Uterus (tissue), 4 donors: ENCODE measurements around the gene MEGF8. TPM values are rescaled to one million over a fixed set of nuclear protein-coding genes. Genes with fewer than 3 reads are reported as not detected.

ENCODE experiments used
- DNase-seq, 2 donors: peaks; one replicate each; pipeline ENCODE4 v3.0.0-alpha.2; 2019 to 2020
- H3K27ac ChIP-seq, 2 donors: fragments of 200-600 bp; sonication (generic); 1 replicate in 1 of 2; 2 replicates in 1 of 2; pipeline ENCODE4 v1.5.1; 2016 to 2018
- H3K27me3 ChIP-seq, 2 donors: fragments of 200-600 bp; sonication (generic); one replicate each; pipeline ENCODE4 v1.5.1; 2018 to 2019; ENCODE audit warnings: control low read depth in 1 of 2
- H3K36me3 ChIP-seq, 2 donors: fragments of 200-600 bp; sonication (generic); one replicate each; pipeline ENCODE4 v1.5.1; 2019; ENCODE audit warnings: control low read depth in 1 of 2
- H3K4me1 ChIP-seq, 2 donors: fragments of 200-600 bp; sonication (generic); one replicate each; pipeline ENCODE4 v1.5.1; 2018 to 2019; ENCODE audit warnings: control low read depth in 1 of 2
- H3K4me3 ChIP-seq, 2 donors: fragments of 200-600 bp; sonication (generic); 1 replicate in 1 of 2; 2 replicates in 1 of 2; pipeline ENCODE4 v1.5.1; 2018 to 2019; ENCODE audit warnings: mild to moderate bottlenecking in 1 of 2
- H3K9me3 ChIP-seq, 2 donors: fragments of 200-600 bp; sonication (generic); one replicate each; pipeline ENCODE4 v1.5.1; 2019; ENCODE audit warnings: control low read depth in 1 of 2
- POLR2A ChIP-seq, 2 donors: fragments of 450-650 bp; IDR thresholded peaks; one replicate each; pipeline ENCODE4 v1.6.1; 2016; ENCODE audit warnings: antibody characterized with exemption in 2 of 2, mild to moderate bottlenecking in 1 of 2, moderate library complexity in 1 of 2
- intact Hi-C: fragments of 100-400 bp; cut with DNase I; formaldehyde crosslinking; loops from one replicate; pipeline ENCODE4 v1.15.1; 2023; ENCODE audit warnings: low total_unique reads
- total RNA-seq, 4 donors: library from RNA; depleted of rRNA in 3 of 4; stranded (reverse); fragments of >200 nt in 3 of 4; gene quantifications; one replicate each; pipeline versions ENCODE4 v1.1.0 to v1.2.4, GENCODE V29; 2014 to 2023
- TF ChIP-seq, protein P1 (sequence below), 4 experiments: fragments of 200-600 bp in 2 of 4; fragments of 450-650 bp in 2 of 4; sonication (generic) in 2 of 4; IDR thresholded peaks; one replicate each; pipeline ENCODE4 v1.5.1; 2016 to 2019; ENCODE audit warnings: antibody characterized with exemption in 4 of 4, mild to moderate bottlenecking in 2 of 4, moderate library complexity in 1 of 4
- donor health status: DM: yes; HTN: yes; CAD: no.

Gene MEGF8
- total RNA-seq, 4 donors from 2014 or later = 3.6 to 30.0 (median 19.1) TPM

DNA sequence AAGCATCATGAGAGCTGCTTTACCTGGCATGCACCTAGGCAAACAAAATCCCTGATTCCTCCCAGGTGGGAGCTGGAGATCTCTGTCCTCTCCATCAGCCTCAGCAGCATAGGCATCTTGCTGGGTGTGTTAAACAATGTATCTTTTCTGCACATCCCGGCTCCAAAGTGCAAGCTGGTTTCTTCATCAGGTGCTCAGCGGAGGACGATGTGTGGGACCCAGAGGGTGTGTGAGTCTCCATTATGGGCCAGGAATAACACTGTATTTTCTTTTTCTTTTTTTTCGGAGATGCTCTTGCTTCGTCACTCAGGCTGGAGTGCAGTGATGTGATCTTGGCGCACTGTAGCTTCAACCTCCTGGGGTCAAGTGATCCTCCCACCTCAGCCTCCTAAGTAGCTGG is 54.7 kb downstream of the MEGF8 start:
- DNase-seq = no peak
- Histone ChIP-seq H3K4me1 (no peaks in the 10 kb centered on the region), H3K9me3 (no peaks in the 10 kb centered on the region), H3K27me3 (no peaks in the 10 kb centered on the region), H3K36me3 (no peaks in the 10 kb centered on the region), H3K27ac (no peak overlapping the region), H3K4me3 (no peak overlapping the region)
- intact Hi-C loops = no loop called here
- TF ChIP-seq, protein P1, sequence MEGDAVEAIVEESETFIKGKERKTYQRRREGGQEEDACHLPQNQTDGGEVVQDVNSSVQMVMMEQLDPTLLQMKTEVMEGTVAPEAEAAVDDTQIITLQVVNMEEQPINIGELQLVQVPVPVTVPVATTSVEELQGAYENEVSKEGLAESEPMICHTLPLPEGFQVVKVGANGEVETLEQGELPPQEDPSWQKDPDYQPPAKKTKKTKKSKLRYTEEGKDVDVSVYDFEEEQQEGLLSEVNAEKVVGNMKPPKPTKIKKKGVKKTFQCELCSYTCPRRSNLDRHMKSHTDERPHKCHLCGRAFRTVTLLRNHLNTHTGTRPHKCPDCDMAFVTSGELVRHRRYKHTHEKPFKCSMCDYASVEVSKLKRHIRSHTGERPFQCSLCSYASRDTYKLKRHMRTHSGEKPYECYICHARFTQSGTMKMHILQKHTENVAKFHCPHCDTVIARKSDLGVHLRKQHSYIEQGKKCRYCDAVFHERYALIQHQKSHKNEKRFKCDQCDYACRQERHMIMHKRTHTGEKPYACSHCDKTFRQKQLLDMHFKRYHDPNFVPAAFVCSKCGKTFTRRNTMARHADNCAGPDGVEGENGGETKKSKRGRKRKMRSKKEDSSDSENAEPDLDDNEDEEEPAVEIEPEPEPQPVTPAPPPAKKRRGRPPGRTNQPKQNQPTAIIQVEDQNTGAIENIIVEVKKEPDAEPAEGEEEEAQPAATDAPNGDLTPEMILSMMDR (IDR thresholded peaks at IDR 0.05) = no peak
- TF ChIP-seq POLR2A (IDR thresholded peaks at IDR 0.05) = no peak

DNA sequence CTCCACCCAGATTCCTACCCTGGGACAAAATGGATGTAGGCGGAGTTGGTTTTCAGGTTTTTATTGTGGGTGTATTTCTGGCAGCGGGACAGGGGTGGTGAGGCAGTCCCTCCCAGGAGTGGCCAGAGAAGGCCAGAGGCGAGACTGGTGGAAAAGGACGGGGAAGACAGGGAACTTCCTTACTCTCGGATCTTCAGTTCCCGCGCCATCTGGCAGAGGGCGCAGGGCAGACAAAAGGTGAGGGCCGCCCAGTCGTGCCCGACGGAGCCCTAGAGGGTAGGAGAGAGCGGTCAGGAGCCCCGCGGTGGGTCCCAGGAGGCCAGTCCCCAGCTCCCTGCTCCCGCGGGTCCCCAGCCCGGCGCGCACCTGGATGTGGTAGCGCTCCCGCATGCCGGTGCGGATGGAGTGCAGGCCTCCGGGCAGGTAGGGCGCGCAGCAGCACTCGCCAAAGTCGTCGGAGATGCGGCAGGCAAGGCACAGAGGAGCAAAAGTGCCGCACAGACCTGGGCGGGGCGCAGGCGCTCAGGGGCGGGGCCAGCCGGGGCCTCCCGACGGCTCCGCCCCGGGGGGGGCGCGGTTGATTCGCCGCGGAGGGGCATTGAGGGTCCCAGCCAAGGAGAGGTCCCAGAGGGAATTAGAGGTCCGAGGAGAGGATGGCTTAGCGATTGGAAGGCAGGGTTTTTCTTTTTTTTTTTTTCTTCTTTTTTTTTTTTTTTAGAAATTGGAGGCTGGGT is 61.7 kb downstream of the MEGF8 start:
- Histone ChIP-seq H3K36me3 (no peaks in the 10 kb centered on the region), H3K9me3 (no peaks in the 10 kb centered on the region), H3K4me3 (peak overlapping the region in 1 of 2 donors; percentile 4), H3K4me1 (no peaks in the 10 kb centered on the region), H3K27ac (no peak overlapping the region), H3K27me3 (peaks cover 0 to 19% of the 10 kb centered on the region in 2 donors)
- intact Hi-C loops = no loop called here
- TF ChIP-seq, protein P1 (IDR thresholded peaks at IDR 0.05) = peak in 2 of 4 experiments; percentile 31 to 49
- no peak for TF ChIP-seq POLR2A (IDR thresholded peaks at IDR 0.05)
- DNase-seq = peak in 1 of 2 donors; percentile 39

DNA sequence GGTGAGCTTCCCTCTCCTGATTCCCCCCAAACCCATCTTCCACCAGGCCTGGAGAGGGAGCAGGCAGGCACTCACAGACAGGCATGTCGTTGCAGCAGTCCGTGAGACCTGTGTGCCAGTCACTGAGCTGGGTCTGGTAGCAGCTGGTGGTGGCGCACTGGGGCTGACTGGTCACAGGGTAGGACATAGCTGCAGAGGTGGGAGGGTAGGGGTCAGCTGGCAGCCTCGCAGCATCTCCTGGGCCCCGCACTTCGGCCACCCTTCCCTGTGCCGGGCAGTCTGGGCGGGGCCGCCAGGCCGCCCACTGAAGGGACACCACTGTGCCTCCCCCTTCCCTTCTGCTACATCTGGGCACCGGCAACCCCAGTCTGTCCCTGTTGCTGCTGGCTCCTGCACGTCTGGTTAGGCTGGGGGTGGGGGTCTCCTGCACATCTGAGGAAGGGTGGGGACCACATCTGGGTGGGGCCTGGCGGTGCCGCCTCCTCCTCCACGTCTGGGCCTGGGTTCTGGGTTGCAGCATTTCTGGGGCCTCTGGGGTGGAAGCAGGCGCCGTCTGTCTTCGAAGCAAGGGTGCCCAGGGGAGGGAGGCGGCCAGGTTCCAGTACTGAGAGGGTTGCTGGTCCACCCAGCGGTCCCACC is 63.5 kb downstream of the MEGF8 start:
- Histone ChIP-seq H3K36me3 (no peaks in the 10 kb centered on the region), H3K9me3 (no peaks in the 10 kb centered on the region), H3K27me3 (peaks cover 0 to 19% of the 10 kb centered on the region in 2 donors), H3K4me3 (no peak overlapping the region), H3K27ac (no peak overlapping the region), H3K4me1 (no peaks in the 10 kb centered on the region)
- no peak for DNase-seq
- TF ChIP-seq, protein P1 (IDR thresholded peaks at IDR 0.05) = no peak
- TF ChIP-seq POLR2A (IDR thresholded peaks at IDR 0.05) = no peak
- intact Hi-C loops = no loop called here

DNA sequence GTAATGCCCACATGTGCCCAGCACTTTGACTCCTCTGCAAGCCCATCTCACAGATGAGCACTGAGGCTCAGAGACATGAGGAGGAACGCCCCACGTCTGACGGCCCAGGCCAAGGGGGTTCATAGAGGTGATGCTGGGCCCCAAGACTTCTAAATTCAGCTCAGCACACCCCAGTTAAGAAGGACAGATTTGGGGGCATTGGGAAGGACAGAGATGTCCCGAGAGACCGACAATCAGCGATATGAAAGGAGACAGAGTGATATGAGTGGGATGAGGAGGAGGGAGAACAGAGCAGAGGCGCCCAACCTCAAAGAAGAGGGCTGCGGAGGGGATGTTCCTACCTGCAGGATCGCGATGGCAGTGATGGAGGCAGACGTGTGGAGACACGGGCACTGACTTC is 64.5 kb downstream of the MEGF8 start, which contains the start of gene CNFN:
CNFN (minus strand) TSS at position 399 of the 400 bp plus-strand sequence. CDS start 1,260 bp downstream, outside the sequence.
- TF ChIP-seq, protein P1 (IDR thresholded peaks at IDR 0.05) = no peak
- Histone ChIP-seq H3K9me3 (no peaks in the 10 kb centered on the region), H3K4me3 (no peak within 1 kb of the TSS), H3K27me3 (peaks cover 0 to 19% of the 10 kb centered on the region in 2 donors), H3K27ac (no peak within 1 kb of the TSS), H3K36me3 (no peaks in the 10 kb centered on the region), H3K4me1 (no peaks in the 10 kb centered on the region)
- intact Hi-C loops = no loop called here
- DNase-seq = no peak

DNA sequence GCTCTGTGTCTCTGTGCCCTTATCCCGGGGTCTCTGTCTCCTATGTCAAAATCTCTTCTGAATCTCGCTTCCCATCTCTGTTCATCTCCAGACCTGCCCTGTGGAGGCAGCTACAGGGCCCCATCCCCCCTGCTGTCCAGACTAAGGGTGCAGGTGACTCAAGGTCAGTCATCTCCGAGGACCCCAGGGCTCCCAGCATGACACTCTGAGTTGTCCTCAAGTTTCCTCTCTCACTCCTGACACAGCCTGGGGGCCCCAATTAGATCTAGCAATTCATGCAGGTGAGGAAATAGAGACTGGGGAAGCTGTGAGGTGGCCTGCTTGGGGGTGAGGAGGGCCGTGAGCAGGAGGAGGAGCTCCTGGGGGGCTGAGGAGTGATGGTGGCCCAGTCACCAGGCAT is 66.7 kb downstream of the MEGF8 start:
- no peak overlapping the region for H3K27ac ChIP-seq
- H3K9me3 ChIP-seq = no peaks in the 10 kb centered on the region
- H3K4me1 ChIP-seq = no peaks in the 10 kb centered on the region
- no peak overlapping the region for H3K4me3 ChIP-seq
- no peaks in the 10 kb centered on the region for H3K36me3 ChIP-seq
- DNase-seq = no peak
- intact Hi-C loops = no loop called here
- H3K27me3 ChIP-seq = peaks cover 0 to 19% of the 10 kb centered on the region in 2 donors
- no peak for TF ChIP-seq POLR2A (IDR thresholded peaks at IDR 0.05)
- TF ChIP-seq, protein P1 (IDR thresholded peaks at IDR 0.05) = no peak
